ENCODE results near the gene FEZ2. TPM values are rescaled to one million over a fixed set of nuclear protein-coding genes. Genes with fewer than 3 reads are reported as not detected.

The FEZ2 gene
- total RNA-seq, 5 donors from 2014 or later (not counting 1 experiment from before 2014, with no cell fraction given), result 11.0 to 17.3 (median 12.8) TPM

DNA sequence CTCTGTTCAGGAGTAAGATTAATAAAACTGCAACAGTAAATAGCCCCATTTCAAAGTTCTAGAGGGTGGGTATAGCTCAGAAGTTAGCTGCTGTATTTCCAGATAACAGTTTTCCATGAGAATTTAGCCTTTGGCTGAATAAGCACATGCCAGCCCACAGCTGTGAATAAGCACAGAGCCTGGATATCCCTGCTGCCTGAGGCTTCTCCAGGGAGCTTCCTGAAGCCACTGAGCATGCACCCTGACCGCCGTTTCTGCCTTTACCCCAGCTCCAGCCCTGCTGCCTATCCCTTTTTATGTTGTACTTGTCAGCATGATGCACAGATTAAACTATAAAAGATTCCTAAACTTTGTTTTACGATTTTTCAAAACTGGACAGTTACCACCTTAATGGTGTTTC is 85.3 kb downstream of the FEZ2 start:
- DNase-seq (no peak), ATAC-seq (replicated peaks in 1 of 4) (no peak)
- H3K4me3 Mint-ChIP-seq, result no peak overlapping the region
- Histone ChIP-seq H3K4me3 (ENCODE audit: control insufficient read depth in 1 of 2, extremely low read depth in 1 of 2, low read length in 1 of 2) (no peak overlapping the region), H3K27me3 (replicated peaks in 1 of 2; ENCODE audit: control insufficient read depth in 2 of 2, extremely low read depth in 1 of 2, insufficient read depth in 2 of 2, low read length in 1 of 2) (no peaks in the 10 kb centered on the region), H3K36me3 (ENCODE audit: control insufficient read depth in 2 of 2, extremely low read depth in 1 of 2, insufficient read depth in 1 of 2, low read length in 1 of 2) (no peaks in the 10 kb centered on the region), H3K4me1 (ENCODE audit: control insufficient read depth in 1 of 2, extremely low read depth in 1 of 2, insufficient read depth in 2 of 2, low read length in 2 of 2) (no peaks in the 10 kb centered on the region), H3K9me3 (no peaks in the 10 kb centered on the region), H3K27ac (ENCODE audit: low read length) (no peak overlapping the region)
- H3K4me1 Mint-ChIP-seq, result no peaks in the 10 kb centered on the region
- 93% methylated on average over 2 of the region's 3 CpGs for WGBS (ENCODE audit: insufficient coverage)
- POLR2A ChIA-PET, result no interaction called here
- H3K27me3 Mint-ChIP-seq, result no peaks in the 10 kb centered on the region
- peaks cover 19% of the 10 kb centered on the region for H3K36me3 Mint-ChIP-seq
- CTCF ChIA-PET, result interaction anchor here in 1 of 2 donors (0.6 kb wide), 1 partner anchor 177 kb away, joined by 7 read pairs; no protein-coding TSS in a partner anchor
- no peaks in the 10 kb centered on the region for H3K9me3 Mint-ChIP-seq
- H3K27ac Mint-ChIP-seq, result no peak overlapping the region

DNA sequence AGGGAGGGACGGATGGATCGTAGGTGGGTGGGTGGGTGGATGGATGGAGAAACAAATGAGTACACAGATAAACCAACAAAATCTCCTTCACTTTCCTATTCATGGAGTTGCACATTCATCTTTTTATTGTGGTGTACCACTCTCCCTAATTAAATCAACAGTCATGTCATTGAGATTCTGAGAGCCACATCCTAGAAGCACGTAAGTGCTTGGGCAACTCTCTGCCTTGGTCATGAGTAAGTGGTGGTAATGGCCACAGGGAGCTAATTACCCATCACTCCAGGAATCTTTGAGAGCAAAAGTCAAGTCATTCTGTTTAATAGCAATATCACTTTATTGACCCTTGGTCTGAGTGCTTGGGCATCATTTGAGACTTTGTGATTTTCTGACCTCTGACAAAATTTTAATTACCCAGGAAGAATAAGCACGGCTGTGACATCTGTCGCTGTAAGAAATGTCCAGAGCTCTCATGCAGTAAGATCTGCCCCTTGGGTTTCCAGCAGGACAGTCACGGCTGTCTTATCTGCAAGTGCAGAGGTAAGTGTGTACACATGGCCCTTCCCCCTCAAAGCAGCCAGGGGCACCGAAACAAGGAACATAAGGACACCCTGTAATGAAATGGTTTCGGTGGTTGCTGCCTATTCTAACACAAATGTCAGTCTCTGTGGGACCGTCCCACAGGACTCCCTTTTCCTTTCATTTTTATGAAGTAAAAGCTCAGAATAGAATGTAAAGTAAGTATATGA is 85.9 kb downstream of the FEZ2 start:
- DNase-seq (no peak), ATAC-seq (replicated peaks in 1 of 4) (no peak)
- H3K27ac Mint-ChIP-seq, result no peak overlapping the region
- Histone ChIP-seq H3K27me3 (replicated peaks in 1 of 2; ENCODE audit: control insufficient read depth in 2 of 2, extremely low read depth in 1 of 2, insufficient read depth in 2 of 2, low read length in 1 of 2) (no peaks in the 10 kb centered on the region), H3K9me3 (no peaks in the 10 kb centered on the region), H3K4me3 (ENCODE audit: control insufficient read depth in 1 of 2, extremely low read depth in 1 of 2, low read length in 1 of 2) (no peak overlapping the region), H3K27ac (ENCODE audit: low read length) (no peak overlapping the region), H3K4me1 (ENCODE audit: control insufficient read depth in 1 of 2, extremely low read depth in 1 of 2, insufficient read depth in 2 of 2, low read length in 2 of 2) (no peaks in the 10 kb centered on the region), H3K36me3 (ENCODE audit: control insufficient read depth in 2 of 2, extremely low read depth in 1 of 2, insufficient read depth in 1 of 2, low read length in 1 of 2) (no peaks in the 10 kb centered on the region)
- 100% methylated on average over 3 of the region's 9 CpGs for WGBS (ENCODE audit: insufficient coverage)
- H3K27me3 Mint-ChIP-seq, result no peaks in the 10 kb centered on the region
- POLR2A ChIA-PET, result no interaction called here
- CTCF ChIA-PET, result interaction anchor here in 1 of 2 donors (0.6 kb wide), 1 partner anchor 176 kb away, joined by 7 read pairs; no protein-coding TSS in a partner anchor
- H3K4me3 Mint-ChIP-seq, result no peak overlapping the region
- peaks cover 19% of the 10 kb centered on the region for H3K36me3 Mint-ChIP-seq
- H3K9me3 Mint-ChIP-seq, result no peaks in the 10 kb centered on the region
- no peaks in the 10 kb centered on the region for H3K4me1 Mint-ChIP-seq

DNA sequence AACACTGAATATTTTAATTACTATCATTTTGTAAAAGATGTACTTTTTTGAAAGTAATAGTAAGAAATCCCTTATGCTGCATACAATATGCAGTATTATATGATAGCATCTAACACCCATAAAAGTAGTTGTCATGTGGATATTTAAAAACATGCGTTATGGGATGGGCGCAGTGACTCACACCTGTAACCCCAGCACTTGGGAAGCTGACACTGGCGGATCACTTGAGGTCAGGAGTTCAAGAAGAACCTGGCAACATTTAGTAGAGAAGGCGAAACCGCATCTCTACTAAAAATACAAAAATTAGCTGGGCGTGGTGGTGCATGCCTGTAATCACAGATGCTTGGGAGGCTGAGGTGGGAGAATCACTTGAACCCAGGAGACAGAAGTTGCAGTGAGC is 88.9 kb downstream of the FEZ2 start:
- no peaks in the 10 kb centered on the region for H3K4me1 Mint-ChIP-seq
- Histone ChIP-seq H3K27me3 (replicated peaks in 1 of 2; ENCODE audit: control insufficient read depth in 2 of 2, extremely low read depth in 1 of 2, insufficient read depth in 2 of 2, low read length in 1 of 2) (no peaks in the 10 kb centered on the region), H3K27ac (ENCODE audit: low read length) (no peak overlapping the region), H3K36me3 (ENCODE audit: control insufficient read depth in 2 of 2, extremely low read depth in 1 of 2, insufficient read depth in 1 of 2, low read length in 1 of 2) (no peaks in the 10 kb centered on the region), H3K4me3 (ENCODE audit: control insufficient read depth in 1 of 2, extremely low read depth in 1 of 2, low read length in 1 of 2) (no peak overlapping the region), H3K9me3 (no peaks in the 10 kb centered on the region), H3K4me1 (ENCODE audit: control insufficient read depth in 1 of 2, extremely low read depth in 1 of 2, insufficient read depth in 2 of 2, low read length in 2 of 2) (no peaks in the 10 kb centered on the region)
- CTCF ChIA-PET, result no interaction called here
- POLR2A ChIA-PET, result no interaction called here
- H3K4me3 Mint-ChIP-seq, result no peak overlapping the region
- H3K27me3 Mint-ChIP-seq, result no peaks in the 10 kb centered on the region
- no peaks in the 10 kb centered on the region for H3K9me3 Mint-ChIP-seq
- DNase-seq, result no peak
- ATAC-seq (replicated peaks in 1 of 4), result no peak
- no CpG with 5 or more reads among the region's 6 CpGs for WGBS (ENCODE audit: insufficient coverage)
- no peak overlapping the region for H3K27ac Mint-ChIP-seq
- H3K36me3 Mint-ChIP-seq, result peaks cover 7% of the 10 kb centered on the region

DNA sequence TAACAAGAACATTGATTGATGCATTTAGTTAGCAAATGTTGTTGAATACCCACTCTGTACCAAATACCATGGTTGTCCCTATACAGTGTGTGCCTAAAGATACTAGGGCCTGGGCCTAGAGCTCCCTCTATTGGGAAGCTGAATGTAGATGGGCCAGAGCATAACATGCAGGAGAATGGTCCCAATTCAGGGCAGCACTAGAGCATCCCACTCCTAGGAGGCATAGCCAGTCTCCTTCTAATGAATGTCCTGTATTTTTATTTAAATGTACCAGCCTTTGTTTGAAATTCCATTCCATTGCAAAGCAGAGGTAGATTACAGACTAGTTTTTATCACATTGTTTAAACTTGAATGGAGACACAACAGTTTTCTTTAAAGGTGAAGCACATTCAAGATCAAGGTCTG is 90.6 kb downstream of the FEZ2 start:
- H3K9me3 Mint-ChIP-seq, result no peaks in the 10 kb centered on the region
- H3K27me3 ChIP-seq (replicated peaks in 1 of 2; ENCODE audit: control insufficient read depth in 2 of 2, extremely low read depth in 1 of 2, insufficient read depth in 2 of 2, low read length in 1 of 2), result no peaks in the 10 kb centered on the region
- H3K4me3 ChIP-seq (ENCODE audit: control insufficient read depth in 1 of 2, extremely low read depth in 1 of 2, low read length in 1 of 2), result no peak overlapping the region
- no peak overlapping the region for H3K27ac Mint-ChIP-seq
- ChIA-PET CTCF (no interaction called here), POLR2A (no interaction called here)
- DNase-seq (peak in 15 of 35 experiments; percentile 2 to 46 (median 7)), ATAC-seq (replicated peaks in 1 of 4) (peak in 3 of 4 experiments; percentile 55 to 69 (median 56))
- no peak overlapping the region for H3K4me3 Mint-ChIP-seq
- H3K27me3 Mint-ChIP-seq, result no peaks in the 10 kb centered on the region
- H3K36me3 ChIP-seq (ENCODE audit: control insufficient read depth in 2 of 2, extremely low read depth in 1 of 2, insufficient read depth in 1 of 2, low read length in 1 of 2), result no peaks in the 10 kb centered on the region
- no peak overlapping the region for H3K27ac ChIP-seq (ENCODE audit: low read length)
- no peaks in the 10 kb centered on the region for H3K4me1 Mint-ChIP-seq
- H3K4me1 ChIP-seq (ENCODE audit: control insufficient read depth in 1 of 2, extremely low read depth in 1 of 2, insufficient read depth in 2 of 2, low read length in 2 of 2), result no peaks in the 10 kb centered on the region
- H3K36me3 Mint-ChIP-seq, result no peaks in the 10 kb centered on the region
- H3K9me3 ChIP-seq, result no peaks in the 10 kb centered on the region

Other genes starting within 250 kb of the FEZ2 start
- 1 to 10 TPM; 2.0 to 5.8 (median 4.2) TPM for gene CRIM1, start 242.4 kb downstream of the FEZ2 start, total RNA-seq
- gene VIT, start 98.5 kb upstream of the FEZ2 start, total RNA-seq, result under 1 TPM in 1 of 5 donors, not detected in 4; 0.14 TPM